ENCODE results near the gene FKBP14.

- TF ChIP-seq CTCF (IDR thresholded peaks at IDR 0.05): no peak
- TF ChIP-seq POLR2A (IDR thresholded peaks at IDR 0.05): no peak
- TF ChIP-seq POLR2AphosphoS5 (IDR thresholded peaks at IDR 0.05; ENCODE audit: insufficient read depth in 1 of 2, low read depth in 1 of 2): peak in 1 of 2 donors; percentile 58
Measured at GRCh38 chr7:30068117-30068516, 41.6 kb upstream of the FKBP14 start.
